DOHH2 (cell line): ENCODE measurements around the gene PLCD1.

Experiments
- EZH2phosphoT487 ChIP-seq: fragments of 200-600 bp; sonication (generic); IDR thresholded peaks from 2 replicates; pipeline ENCODE4 v1.6.1; 2017; ENCODE audit warnings: borderline replicate concordance, mild to moderate bottlenecking, antibody characterized with exemption, low read length, moderate library complexity, mixed read lengths
- TF ChIP-seq, protein P1 (sequence below): fragments of 200-600 bp; sonication (generic); IDR thresholded peaks from one replicate; pipeline ENCODE4 v1.5.1; 2014; ENCODE audit warnings: antibody characterized with exemption, mild to moderate bottlenecking, low read depth, low read length; ENCODE audit not compliant: poor library complexity, severe bottlenecking

- TF ChIP-seq, protein P1, sequence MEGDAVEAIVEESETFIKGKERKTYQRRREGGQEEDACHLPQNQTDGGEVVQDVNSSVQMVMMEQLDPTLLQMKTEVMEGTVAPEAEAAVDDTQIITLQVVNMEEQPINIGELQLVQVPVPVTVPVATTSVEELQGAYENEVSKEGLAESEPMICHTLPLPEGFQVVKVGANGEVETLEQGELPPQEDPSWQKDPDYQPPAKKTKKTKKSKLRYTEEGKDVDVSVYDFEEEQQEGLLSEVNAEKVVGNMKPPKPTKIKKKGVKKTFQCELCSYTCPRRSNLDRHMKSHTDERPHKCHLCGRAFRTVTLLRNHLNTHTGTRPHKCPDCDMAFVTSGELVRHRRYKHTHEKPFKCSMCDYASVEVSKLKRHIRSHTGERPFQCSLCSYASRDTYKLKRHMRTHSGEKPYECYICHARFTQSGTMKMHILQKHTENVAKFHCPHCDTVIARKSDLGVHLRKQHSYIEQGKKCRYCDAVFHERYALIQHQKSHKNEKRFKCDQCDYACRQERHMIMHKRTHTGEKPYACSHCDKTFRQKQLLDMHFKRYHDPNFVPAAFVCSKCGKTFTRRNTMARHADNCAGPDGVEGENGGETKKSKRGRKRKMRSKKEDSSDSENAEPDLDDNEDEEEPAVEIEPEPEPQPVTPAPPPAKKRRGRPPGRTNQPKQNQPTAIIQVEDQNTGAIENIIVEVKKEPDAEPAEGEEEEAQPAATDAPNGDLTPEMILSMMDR = no peak
- TF ChIP-seq EZH2phosphoT487 = no peak
Observed at GRCh38 chr3:37991823-37992222, 37.6 kb downstream of the PLCD1 start.
